GM12874 (cell line): ENCODE measurements around the gene CDC20.

Experiments
- TF ChIP-seq, protein P1 (sequence below): IDR thresholded peaks from 2 replicates; pipeline ENCODE4 v1.5.1; 2011; ENCODE audit warnings: low read depth, mild to moderate bottlenecking, control low read depth, low read length, moderate library complexity; ENCODE audit not compliant: insufficient read depth

Gene CDC20

DNA sequence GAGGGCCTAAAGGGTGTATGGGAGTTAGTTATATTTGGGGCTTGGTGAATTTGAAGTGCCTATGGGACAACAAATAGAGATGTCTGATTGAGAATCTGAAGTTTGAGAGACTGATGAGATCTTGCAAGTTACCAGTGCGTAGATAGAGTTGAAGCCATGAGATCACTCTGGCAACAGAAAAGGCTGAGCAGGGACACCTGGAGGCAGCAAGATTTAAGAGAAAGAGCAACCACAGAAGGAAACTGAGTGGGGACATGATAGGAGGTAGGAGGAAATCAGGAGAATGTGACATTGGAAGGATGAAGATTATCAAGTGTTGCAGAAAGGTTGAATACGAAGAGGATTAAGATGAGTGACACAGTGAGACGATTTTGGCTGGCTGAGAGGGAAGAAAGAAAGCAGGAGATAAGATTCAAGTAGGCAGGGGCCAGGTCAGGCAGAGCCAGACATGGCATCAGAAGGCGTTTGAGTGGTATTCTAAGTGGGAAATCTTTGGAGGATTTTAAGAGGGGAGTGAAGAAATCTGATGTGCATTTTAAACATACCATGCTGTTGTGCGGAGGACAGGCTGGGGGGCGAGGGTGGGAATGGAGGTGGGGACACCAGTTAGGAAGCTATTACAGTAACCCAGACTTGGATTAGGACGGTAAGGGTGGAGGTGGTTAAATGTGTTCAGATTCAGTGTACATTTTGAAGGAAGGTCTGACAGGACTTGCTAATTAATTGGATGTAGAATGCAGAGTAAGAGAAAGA lies 24.2 kb upstream of the CDC20 start:
- TF ChIP-seq, protein P1, sequence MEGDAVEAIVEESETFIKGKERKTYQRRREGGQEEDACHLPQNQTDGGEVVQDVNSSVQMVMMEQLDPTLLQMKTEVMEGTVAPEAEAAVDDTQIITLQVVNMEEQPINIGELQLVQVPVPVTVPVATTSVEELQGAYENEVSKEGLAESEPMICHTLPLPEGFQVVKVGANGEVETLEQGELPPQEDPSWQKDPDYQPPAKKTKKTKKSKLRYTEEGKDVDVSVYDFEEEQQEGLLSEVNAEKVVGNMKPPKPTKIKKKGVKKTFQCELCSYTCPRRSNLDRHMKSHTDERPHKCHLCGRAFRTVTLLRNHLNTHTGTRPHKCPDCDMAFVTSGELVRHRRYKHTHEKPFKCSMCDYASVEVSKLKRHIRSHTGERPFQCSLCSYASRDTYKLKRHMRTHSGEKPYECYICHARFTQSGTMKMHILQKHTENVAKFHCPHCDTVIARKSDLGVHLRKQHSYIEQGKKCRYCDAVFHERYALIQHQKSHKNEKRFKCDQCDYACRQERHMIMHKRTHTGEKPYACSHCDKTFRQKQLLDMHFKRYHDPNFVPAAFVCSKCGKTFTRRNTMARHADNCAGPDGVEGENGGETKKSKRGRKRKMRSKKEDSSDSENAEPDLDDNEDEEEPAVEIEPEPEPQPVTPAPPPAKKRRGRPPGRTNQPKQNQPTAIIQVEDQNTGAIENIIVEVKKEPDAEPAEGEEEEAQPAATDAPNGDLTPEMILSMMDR = no peak

DNA sequence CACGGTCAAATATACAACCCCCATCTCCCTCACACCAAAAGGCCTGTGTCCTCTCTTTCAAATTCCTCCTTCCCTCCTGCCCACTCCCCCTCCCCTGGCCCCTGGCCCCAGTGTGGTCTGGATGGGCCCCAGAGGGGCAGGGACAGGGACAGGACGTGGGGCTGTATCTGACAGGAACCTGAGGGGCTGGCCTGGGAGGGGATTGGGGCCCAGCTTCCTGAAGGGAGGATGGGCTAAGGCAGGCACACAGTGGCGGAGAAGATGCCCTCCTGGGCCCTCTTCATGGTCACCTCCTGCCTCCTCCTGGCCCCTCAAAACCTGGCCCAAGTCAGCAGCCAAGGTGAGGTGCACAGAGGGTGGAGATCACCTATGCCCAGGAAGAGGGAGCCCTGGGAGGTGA lies 21.2 kb upstream of the CDC20 start, which contains the start of gene MPL:
MPL (plus strand) TSS at position 231 of the 400 bp plus-strand sequence; CDS start at position 262, 31 bp downstream.
- TF ChIP-seq, protein P1 = no peak

DNA sequence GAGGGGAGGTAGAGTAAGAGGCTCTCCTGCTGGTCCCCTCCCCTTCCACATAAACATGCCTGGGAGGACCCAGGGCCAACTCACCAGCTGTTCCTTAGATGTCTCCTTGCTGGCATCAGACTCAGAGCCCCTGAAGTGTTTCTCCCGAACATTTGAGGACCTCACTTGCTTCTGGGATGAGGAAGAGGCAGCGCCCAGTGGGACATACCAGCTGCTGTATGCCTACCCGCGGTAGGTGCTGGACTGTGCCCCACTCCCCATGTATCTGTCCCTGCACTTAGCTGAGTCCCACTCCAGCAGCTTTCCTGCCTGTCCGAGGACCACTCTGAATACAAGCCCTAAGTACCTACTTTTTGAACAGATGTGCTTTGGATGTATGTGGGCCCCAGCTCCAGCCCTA lies 20.8 kb upstream of the CDC20 start:
- TF ChIP-seq, protein P1 = no peak

DNA sequence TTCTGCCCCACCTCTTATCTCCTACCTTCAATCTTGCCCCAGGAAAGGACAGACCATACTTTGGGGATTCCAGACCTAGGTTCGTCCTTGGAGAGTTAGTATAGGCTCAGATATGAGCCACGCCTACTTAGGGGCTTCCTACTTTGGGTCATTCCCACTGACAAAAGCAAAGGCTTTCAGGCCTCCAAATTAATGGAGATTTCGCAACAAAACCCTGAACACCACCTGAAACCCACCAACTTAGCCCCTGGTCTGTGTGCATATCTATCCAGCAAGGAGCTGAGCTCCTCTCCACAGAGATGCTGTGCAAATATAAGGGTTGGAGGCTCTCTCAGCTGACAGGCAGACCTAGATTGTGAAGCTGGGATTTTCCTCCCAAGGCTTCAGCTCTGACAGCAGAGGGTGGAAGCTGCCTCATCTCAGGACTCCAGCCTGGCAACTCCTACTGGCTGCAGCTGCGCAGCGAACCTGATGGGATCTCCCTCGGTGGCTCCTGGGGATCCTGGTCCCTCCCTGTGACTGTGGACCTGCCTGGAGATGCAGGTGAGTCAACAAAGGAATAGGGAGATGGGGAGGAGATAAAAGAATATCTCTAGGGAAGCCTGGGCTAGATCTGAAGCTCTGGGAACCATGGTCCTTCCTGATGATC lies 19.1 kb upstream of the CDC20 start:
- TF ChIP-seq, protein P1 = no peak

DNA sequence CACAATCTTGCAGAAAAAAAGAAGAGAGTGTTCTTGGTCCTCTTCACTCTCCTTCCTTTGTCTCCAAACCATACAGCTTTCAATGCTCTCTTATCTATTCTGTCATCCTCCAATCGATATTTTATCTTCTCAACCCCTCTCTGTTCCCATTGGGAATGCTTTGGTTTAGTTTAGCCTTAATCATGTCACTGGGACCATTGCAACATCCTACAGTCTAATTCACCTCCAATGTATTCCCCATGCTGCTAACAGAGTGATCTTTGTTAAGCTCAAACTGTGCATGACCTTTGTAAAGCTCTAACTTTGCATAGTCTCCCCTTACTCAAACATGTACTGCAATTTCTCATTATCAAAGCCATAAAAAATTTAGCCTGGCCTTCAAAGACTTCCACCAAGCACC lies 18.2 kb upstream of the CDC20 start:
- TF ChIP-seq, protein P1 = no peak

DNA sequence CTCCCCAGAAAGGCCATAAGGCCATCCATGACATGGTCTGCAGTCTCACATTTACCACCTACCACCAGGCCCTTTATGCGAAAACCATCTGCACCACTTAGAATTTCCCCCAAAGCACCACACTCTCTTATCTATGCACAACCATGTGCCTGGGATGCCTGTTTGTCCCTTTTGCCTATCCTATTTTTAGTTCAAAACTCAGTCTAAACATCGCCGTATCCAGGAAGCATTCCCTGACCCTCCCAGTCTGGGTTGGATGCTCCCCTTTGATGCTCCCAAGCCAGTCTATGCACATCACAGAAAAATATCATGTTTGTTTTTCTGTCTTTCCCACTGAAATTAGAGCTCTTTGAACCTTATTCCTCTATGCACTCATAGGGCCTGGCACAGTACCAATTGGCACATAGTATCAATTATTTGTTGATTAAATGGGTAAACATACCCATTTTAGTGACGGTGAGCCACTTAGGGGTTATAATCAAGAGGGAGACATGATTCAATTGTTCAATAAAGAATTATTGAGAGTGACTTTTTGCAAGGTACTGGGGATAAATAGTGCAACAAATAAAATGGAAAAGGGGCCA lies 14.4 kb upstream of the CDC20 start:
- TF ChIP-seq, protein P1 = no peak

DNA sequence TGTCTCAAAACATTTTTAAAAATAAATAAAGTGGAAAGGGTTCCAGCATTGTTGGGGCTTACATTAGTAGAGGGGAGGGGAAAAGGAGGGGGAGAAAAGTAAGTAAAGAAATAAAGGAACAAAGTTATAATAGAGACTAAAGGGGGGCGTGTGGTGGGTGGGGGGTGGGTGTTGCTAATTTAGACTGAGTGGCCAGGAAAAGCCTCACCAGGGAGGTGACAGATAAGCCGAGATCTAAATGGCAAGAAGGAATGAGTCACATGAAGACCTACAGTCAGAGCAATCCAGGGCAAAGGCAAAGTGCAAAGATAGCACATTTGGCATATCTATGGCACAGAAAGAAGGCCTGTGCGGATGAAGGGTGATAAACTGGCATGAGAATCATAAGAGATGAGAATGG lies 13.7 kb upstream of the CDC20 start:
- TF ChIP-seq, protein P1 = no peak
